ENCODE results near the gene DOCK2. TPM values are rescaled to one million over a fixed set of nuclear protein-coding genes. Genes with fewer than 3 reads are reported as not detected.

The DOCK2 gene
- total RNA-seq, 3 donors from 2014 or later, result 13.4 to 43.8 (median 19.8) TPM

GRCh38 chr5:169970339-169970738 is 333.3 kb downstream of the DOCK2 start:
- DNase-seq (ENCODE audit: low spot score in 2 of 2), result no peak

GRCh38 chr5:169970911-169971765 is 334.1 kb downstream of the DOCK2 start:
- Histone ChIP-seq H3K9me3 (no peaks in the 10 kb centered on the region), H3K4me1 (no peaks in the 10 kb centered on the region), H3K36me3 (no peaks in the 10 kb centered on the region), H3K27me3 (no peaks in the 10 kb centered on the region), H3K27ac (peak overlapping the region; percentile 20 to 41), H3K4me3 (no peak overlapping the region)
- intact Hi-C loops (cut with DNase I; ENCODE audit: low total_unique reads), result no loop called here
- TF ChIP-seq POLR2AphosphoS5 (IDR thresholded peaks at IDR 0.05) (no peak), CTCF (IDR thresholded peaks at IDR 0.05) (no peak)
- DNase-seq (ENCODE audit: low spot score in 2 of 2), result no peak

More at GRCh38 chr5:169970339-169970738, 333.3 kb downstream of the DOCK2 start:
- Histone ChIP-seq H3K9me3 (no peaks in the 10 kb centered on the region), H3K4me3 (no peak overlapping the region), H3K36me3 (no peaks in the 10 kb centered on the region), H3K27ac (no peak overlapping the region), H3K27me3 (no peaks in the 10 kb centered on the region), H3K4me1 (no peaks in the 10 kb centered on the region)
- intact Hi-C loops (cut with DNase I; ENCODE audit: low total_unique reads), result no loop called here
- no peak for TF ChIP-seq POLR2AphosphoS5 (IDR thresholded peaks at IDR 0.05)
- no peak for TF ChIP-seq CTCF (IDR thresholded peaks at IDR 0.05)
- TF ChIP-seq POLR2A (IDR thresholded peaks at IDR 0.05), result no peak

GRCh38 chr5:169971780-169972179 is 334.7 kb downstream of the DOCK2 start:
- no peaks in the 10 kb centered on the region for H3K9me3 ChIP-seq
- no peak overlapping the region for H3K4me3 ChIP-seq
- H3K36me3 ChIP-seq, result no peaks in the 10 kb centered on the region
- no peak for TF ChIP-seq POLR2AphosphoS5 (IDR thresholded peaks at IDR 0.05)
- no peak for TF ChIP-seq CTCF (IDR thresholded peaks at IDR 0.05)
- TF ChIP-seq POLR2A (IDR thresholded peaks at IDR 0.05), result no peak
- intact Hi-C loops (cut with DNase I; ENCODE audit: low total_unique reads), result no loop called here
- DNase-seq (ENCODE audit: low spot score in 2 of 2), result no peak
- H3K27ac ChIP-seq, result peak overlapping the region; percentile 20 to 41
- no peaks in the 10 kb centered on the region for H3K27me3 ChIP-seq
- H3K4me1 ChIP-seq, result no peaks in the 10 kb centered on the region

- Histone ChIP-seq H3K36me3 (no peaks in the 10 kb centered on the region), H3K9me3 (no peaks in the 10 kb centered on the region), H3K27ac (no peak overlapping the region), H3K4me3 (no peak overlapping the region), H3K4me1 (no peaks in the 10 kb centered on the region), H3K27me3 (no peaks in the 10 kb centered on the region)
- intact Hi-C loops (cut with DNase I; ENCODE audit: low total_unique reads), result no loop called here
- no peak for DNase-seq (ENCODE audit: low spot score in 2 of 2)
- TF ChIP-seq POLR2AphosphoS5 (IDR thresholded peaks at IDR 0.05), result no peak
- no peak for TF ChIP-seq POLR2A (IDR thresholded peaks at IDR 0.05)
- no peak for TF ChIP-seq CTCF (IDR thresholded peaks at IDR 0.05)
Measured at GRCh38 chr5:169973056-169973455, 336.0 kb downstream of the DOCK2 start.

GRCh38 chr5:169974121-169974770 is 337.2 kb downstream of the DOCK2 start:
- TF ChIP-seq POLR2A (IDR thresholded peaks at IDR 0.05) (no peak), POLR2AphosphoS5 (IDR thresholded peaks at IDR 0.05) (no peak), CTCF (IDR thresholded peaks at IDR 0.05) (no peak)
- Histone ChIP-seq H3K36me3 (no peaks in the 10 kb centered on the region), H3K9me3 (no peaks in the 10 kb centered on the region), H3K4me3 (no peak overlapping the region), H3K4me1 (no peaks in the 10 kb centered on the region), H3K27me3 (no peaks in the 10 kb centered on the region), H3K27ac (no peak overlapping the region)
- intact Hi-C loops (cut with DNase I; ENCODE audit: low total_unique reads), result no loop called here
- DNase-seq (ENCODE audit: low spot score in 2 of 2), result no peak
